Activated effector memory CD4-positive, alpha-beta T cell treated with Interleukin-2 at 50 U/mL for 16 hours (primary cell): ENCODE data around the gene TRIM44.

Experiments used
- DNase-seq: peaks from one replicate; pipeline ENCODE4 v3.0.0-alpha.2; 2020

The TRIM44 gene

DNA sequence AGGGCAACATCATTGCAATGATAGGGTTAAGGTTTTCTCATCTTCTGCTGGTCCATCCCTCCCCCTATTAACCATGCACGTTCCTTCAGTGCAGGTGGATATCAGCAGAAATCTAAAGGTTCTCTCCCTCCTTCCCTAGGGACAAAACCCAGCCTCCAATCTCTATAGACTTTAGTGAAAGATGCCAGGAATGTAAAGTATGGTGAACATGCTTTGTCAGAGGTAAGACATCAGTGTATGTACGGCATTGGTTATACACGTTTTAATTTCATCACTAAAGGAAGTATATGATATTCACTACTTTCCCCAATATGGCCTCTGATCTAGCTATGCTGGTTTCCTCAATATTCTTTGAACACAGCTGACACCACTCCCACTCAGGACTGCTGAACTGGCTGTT, 200.1 kb downstream of the TRIM44 start:
- DNase-seq, result no peak

DNA sequence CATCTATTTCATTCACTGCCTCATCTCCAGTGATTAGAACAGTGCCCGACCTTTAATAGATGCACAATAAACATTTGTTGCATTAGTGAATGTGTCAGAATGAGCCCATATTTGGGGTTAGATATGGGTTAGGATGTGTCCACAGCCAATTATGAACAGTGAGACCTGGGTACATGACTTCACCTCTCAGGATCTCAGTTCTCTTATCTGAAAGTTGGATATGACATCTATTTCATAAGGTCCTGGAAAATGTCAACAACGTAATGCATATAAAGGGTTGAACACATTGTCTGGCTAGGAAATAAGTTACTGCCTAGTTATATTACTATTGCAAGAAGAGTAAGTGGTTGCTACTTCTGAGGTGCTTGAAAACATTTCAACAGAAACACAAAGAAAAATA, 201.6 kb downstream of the TRIM44 start:
- no peak for DNase-seq

DNA sequence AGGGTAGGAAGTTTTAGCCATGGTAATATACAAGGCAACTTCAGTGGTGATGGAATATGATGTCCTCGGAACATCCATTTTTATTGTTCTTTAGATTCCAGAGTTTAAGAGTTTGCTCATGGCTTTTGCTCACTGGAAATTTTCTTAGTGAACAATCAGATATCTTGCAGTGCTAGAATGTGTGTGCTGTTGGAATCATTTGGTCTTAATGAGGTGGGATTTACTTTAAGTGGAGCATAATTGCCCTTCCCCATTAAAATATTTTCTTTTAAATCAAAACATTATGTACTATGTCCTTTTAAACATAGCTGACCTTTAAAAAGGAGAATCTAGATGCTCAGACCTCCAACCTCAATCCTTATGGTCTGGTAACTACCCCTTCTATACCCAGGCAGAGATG, 204.0 kb downstream of the TRIM44 start:
- DNase-seq, result no peak
